ENCODE data around the gene CBARP.

GRCh38 chr19:1281569-1282287 is 43.9 kb upstream of the CBARP start:
- TF ChIP-seq GATA2 (IDR thresholded peaks at IDR 0.05; ENCODE audit: low read depth, low read length) (no peak), GATA3 (IDR thresholded peaks at IDR 0.05; ENCODE audit: low read depth, low read length) (no peak)

Measured in SH-SY5Y (cell line).